ENCODE measurements around the gene SULF2. TPM values are rescaled to one million over a fixed set of nuclear protein-coding genes. Genes with fewer than 3 reads are reported as not detected.

Gene SULF2
- total RNA-seq, 1 donor from 2014 or later = 40.4 TPM

GRCh38 chr20:47664068-47664437 is 121.2 kb downstream of the SULF2 start:
- Mint-ChIP-seq H3K27me3 (ENCODE audit: unreplicated experiment) (no peaks in the 10 kb centered on the region), H3K36me3 (ENCODE audit: unreplicated experiment) (peaks cover 16% of the 10 kb centered on the region), H3K4me3 (ENCODE audit: unreplicated experiment) (no peak overlapping the region), H3K9me3 (ENCODE audit: unreplicated experiment) (no peaks in the 10 kb centered on the region), H3K4me1 (ENCODE audit: unreplicated experiment) (peaks cover 17% of the 10 kb centered on the region), H3K27ac (ENCODE audit: unreplicated experiment) (no peak overlapping the region)
- TF ChIP-seq, protein P1, sequence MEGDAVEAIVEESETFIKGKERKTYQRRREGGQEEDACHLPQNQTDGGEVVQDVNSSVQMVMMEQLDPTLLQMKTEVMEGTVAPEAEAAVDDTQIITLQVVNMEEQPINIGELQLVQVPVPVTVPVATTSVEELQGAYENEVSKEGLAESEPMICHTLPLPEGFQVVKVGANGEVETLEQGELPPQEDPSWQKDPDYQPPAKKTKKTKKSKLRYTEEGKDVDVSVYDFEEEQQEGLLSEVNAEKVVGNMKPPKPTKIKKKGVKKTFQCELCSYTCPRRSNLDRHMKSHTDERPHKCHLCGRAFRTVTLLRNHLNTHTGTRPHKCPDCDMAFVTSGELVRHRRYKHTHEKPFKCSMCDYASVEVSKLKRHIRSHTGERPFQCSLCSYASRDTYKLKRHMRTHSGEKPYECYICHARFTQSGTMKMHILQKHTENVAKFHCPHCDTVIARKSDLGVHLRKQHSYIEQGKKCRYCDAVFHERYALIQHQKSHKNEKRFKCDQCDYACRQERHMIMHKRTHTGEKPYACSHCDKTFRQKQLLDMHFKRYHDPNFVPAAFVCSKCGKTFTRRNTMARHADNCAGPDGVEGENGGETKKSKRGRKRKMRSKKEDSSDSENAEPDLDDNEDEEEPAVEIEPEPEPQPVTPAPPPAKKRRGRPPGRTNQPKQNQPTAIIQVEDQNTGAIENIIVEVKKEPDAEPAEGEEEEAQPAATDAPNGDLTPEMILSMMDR (IDR thresholded peaks at IDR 0.05) = no peak
- DNase-seq (ENCODE audit: extremely low spot score, unreplicated experiment) = no peak

DNA sequence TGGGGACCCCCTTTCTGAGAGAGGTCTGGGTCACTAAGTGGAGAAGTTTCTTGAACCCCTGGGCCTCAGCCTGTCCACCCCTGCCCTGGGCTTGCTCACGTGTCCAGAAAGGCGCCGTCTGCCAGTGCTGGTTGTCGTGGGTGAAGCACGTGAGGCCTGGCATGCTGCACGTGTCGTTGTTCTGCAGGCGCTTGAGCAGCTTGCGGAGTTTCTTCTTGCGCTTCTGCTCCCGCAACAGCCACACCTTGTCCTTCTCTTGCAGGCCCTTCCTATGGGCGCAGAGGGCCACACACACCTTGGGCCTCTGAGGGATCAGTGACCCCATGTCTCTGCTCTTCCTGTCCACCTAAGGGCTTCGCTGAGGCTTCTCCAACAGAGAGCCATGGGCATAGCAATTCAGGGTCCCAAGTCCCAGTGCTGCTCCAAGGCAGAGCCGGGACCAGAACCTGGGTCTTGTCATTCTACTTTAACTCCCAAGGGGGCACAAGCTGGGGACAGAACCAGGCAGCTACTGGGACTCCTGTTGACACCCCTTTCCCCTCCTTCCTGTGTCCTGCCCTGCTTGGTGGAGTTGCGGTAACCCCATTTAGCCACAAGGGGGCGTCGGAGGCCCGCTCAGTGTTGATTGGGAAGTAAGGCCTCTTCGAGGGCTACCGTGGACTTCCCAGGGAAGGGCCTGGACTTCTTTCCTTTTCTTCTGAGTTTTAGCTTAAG is 121.8 kb downstream of the SULF2 start:
- peak; percentile 94 for DNase-seq (ENCODE audit: extremely low spot score, unreplicated experiment)
- H3K36me3 Mint-ChIP-seq (ENCODE audit: unreplicated experiment) = peaks cover 12% of the 10 kb centered on the region
- H3K27me3 Mint-ChIP-seq (ENCODE audit: unreplicated experiment) = no peaks in the 10 kb centered on the region
- TF ChIP-seq, protein P1 (IDR thresholded peaks at IDR 0.05) = peak; percentile 95
- peaks cover 17% of the 10 kb centered on the region for H3K4me1 Mint-ChIP-seq (ENCODE audit: unreplicated experiment)
- H3K4me3 Mint-ChIP-seq (ENCODE audit: unreplicated experiment) = no peak overlapping the region
- H3K27ac Mint-ChIP-seq (ENCODE audit: unreplicated experiment) = no peak overlapping the region
- no peaks in the 10 kb centered on the region for H3K9me3 Mint-ChIP-seq (ENCODE audit: unreplicated experiment)

DNA sequence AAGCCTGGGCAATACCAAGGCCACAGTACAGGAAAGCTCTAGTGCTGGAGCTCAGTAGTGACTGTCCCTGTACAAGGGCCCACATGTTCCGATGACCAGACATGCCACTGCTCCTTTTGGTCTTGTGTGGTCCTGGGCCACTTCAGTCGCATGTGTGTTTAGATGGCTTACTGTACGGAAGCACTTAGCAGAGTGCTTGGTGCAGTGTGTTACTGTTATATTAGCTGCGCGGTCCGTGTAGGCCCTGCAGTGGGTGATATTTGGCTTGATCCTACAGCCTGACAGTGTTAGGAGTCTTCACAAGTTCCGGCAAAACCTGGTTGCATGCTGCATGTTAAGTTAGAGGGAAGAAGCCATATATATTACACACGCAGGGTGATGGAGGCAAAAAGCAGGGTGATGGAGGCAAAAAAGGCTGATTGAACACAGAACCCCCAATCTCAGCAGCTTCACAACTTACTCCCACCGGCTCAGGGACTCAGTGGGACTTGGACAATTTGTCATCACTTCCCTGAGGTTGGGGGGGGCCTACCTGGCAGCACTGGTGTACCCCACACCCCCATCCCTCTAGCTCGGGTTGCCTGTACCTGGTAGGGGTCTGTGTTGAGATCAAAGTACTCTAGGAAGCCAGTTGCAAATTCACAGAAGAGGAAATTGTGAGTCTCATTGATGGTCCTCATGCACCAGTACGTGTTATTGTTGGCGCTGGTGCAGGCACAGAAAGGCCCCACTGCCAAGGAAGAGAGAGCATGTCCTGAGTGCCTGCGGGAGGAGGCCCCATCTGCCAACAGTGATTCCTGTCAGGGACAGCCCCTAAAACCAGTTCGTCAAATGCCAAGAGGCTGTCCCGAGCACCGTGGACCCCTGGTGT is 122.6 kb downstream of the SULF2 start:
- DNase-seq (ENCODE audit: extremely low spot score, unreplicated experiment) = no peak
- Mint-ChIP-seq H3K4me3 (ENCODE audit: unreplicated experiment) (no peak overlapping the region), H3K27ac (ENCODE audit: unreplicated experiment) (no peak overlapping the region)

GRCh38 chr20:47661714-47662113 is 123.6 kb downstream of the SULF2 start:
- peaks cover 19% of the 10 kb centered on the region for H3K36me3 Mint-ChIP-seq (ENCODE audit: unreplicated experiment)
- no peaks in the 10 kb centered on the region for H3K27me3 Mint-ChIP-seq (ENCODE audit: unreplicated experiment)
- TF ChIP-seq, protein P1 (IDR thresholded peaks at IDR 0.05) = no peak
- no peak overlapping the region for H3K4me3 Mint-ChIP-seq (ENCODE audit: unreplicated experiment)
- H3K9me3 Mint-ChIP-seq (ENCODE audit: unreplicated experiment) = no peaks in the 10 kb centered on the region
- peaks cover 17% of the 10 kb centered on the region for H3K4me1 Mint-ChIP-seq (ENCODE audit: unreplicated experiment)
- DNase-seq (ENCODE audit: extremely low spot score, unreplicated experiment) = no peak
- H3K27ac Mint-ChIP-seq (ENCODE audit: unreplicated experiment) = no peak overlapping the region

More for the DNA sequence above, 122.6 kb downstream of the SULF2 start:
- Mint-ChIP-seq H3K27me3 (ENCODE audit: unreplicated experiment) (no peaks in the 10 kb centered on the region), H3K36me3 (ENCODE audit: unreplicated experiment) (peaks cover 15% of the 10 kb centered on the region), H3K9me3 (ENCODE audit: unreplicated experiment) (no peaks in the 10 kb centered on the region), H3K4me1 (ENCODE audit: unreplicated experiment) (peaks cover 17% of the 10 kb centered on the region)
- TF ChIP-seq, protein P1 (IDR thresholded peaks at IDR 0.05) = no peak

Measured in osteocyte (in vitro differentiated cells).